ENCODE measurements around the gene MXI1. TPM values are rescaled to one million over a fixed set of nuclear protein-coding genes. Genes with fewer than 3 reads are reported as not detected.

MXI1 gene
- total RNA-seq, 2 donors from 2014 or later = 31.3 to 55.4 TPM

DNA sequence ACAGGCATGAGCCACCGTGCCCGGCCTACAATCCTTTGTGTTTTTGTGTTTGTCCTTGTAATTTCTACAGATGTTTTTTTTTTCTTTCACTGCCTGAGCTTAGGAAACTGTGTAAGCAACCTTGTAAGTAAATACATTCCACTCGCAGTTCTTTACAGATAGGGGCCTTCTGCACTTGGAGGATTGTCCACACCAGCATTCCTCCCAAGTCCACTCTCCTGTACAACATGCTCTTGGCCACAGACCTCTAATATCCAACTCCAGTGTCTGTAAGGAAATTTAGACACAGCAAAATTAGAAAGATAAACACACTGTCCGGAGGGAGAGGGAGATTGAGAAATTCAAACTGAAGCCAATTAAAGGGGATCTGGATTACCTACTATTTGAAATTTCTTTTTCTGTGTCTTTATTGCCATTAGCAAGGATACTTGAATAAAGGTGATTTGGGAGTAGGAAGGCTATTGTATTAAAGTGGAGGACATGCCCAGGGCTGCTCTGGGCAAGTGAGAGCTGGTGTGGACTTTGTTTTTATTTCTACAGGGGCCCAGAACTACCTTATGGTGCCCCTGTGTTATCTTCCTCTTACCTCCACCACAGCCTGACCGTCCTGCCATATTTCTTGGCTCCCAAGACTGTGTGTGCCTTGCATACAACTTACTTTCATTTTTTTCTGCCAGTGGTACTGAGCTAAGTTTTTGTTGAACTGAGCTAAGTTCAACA, 9.7 kb downstream of the MXI1 start:
- no peak overlapping the region for H3K4me3 Mint-ChIP-seq
- TF ChIP-seq, protein P1, sequence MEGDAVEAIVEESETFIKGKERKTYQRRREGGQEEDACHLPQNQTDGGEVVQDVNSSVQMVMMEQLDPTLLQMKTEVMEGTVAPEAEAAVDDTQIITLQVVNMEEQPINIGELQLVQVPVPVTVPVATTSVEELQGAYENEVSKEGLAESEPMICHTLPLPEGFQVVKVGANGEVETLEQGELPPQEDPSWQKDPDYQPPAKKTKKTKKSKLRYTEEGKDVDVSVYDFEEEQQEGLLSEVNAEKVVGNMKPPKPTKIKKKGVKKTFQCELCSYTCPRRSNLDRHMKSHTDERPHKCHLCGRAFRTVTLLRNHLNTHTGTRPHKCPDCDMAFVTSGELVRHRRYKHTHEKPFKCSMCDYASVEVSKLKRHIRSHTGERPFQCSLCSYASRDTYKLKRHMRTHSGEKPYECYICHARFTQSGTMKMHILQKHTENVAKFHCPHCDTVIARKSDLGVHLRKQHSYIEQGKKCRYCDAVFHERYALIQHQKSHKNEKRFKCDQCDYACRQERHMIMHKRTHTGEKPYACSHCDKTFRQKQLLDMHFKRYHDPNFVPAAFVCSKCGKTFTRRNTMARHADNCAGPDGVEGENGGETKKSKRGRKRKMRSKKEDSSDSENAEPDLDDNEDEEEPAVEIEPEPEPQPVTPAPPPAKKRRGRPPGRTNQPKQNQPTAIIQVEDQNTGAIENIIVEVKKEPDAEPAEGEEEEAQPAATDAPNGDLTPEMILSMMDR (conservative IDR thresholded peaks at IDR 0.05) = no peak
- H3K36me3 Mint-ChIP-seq (ENCODE audit: low read depth) = peaks cover 3% of the 10 kb centered on the region
- no peak overlapping the region for H3K27ac Mint-ChIP-seq
- peaks cover 33% of the 10 kb centered on the region for H3K4me1 Mint-ChIP-seq
- Histone ChIP-seq H3K4me3 (ENCODE audit: low read length) (no peak overlapping the region), H3K27me3 (ENCODE audit: control insufficient read depth, insufficient read depth, low read length, poor library complexity, severe bottlenecking) (peaks cover 20% of the 10 kb centered on the region), H3K27ac (ENCODE audit: low read depth, low read length) (no peak overlapping the region), H3K9me3 (ENCODE audit: control insufficient read depth, low read length) (no peaks in the 10 kb centered on the region), H3K9ac (ENCODE audit: extremely low read depth, low read length, poor library complexity, severe bottlenecking) (no peak overlapping the region), H3K4me1 (ENCODE audit: control insufficient read depth, insufficient read depth, low read length) (peaks cover 10% of the 10 kb centered on the region), H3K36me3 (ENCODE audit: control insufficient read depth, insufficient read depth, low read length) (no peaks in the 10 kb centered on the region)
- H3K9me3 Mint-ChIP-seq = no peaks in the 10 kb centered on the region
- 86 to 100% methylated on average over 3 to 5 of the region's 5 CpGs for WGBS, 2 experiments (ENCODE audit: insufficient coverage in 1 of 2, insufficient read length in 1 of 2)
- no peak for DNase-seq
- H3K27me3 Mint-ChIP-seq (ENCODE audit: insufficient read depth) = peaks cover 20% of the 10 kb centered on the region

DNA sequence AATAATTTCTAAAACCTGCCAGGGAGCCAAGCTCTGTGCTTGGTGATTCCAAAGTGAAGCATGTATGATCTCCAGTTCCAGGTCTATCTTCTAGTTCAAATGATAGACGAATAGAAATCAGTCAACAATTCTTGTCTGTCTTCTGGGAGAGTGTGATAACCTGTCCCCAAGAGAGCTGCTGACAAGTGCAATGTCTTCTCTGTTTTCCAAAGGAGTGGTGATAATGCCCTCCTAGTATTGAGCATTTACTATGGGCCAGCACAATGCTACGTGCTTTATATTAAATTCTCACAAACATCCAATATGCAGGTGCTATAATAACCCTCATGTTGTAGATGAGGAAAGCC, 10.2 kb downstream of the MXI1 start:
- 97 to 100% methylated on average over 1 to 2 of the region's 2 CpGs for WGBS, 2 experiments (ENCODE audit: insufficient coverage in 1 of 2, insufficient read length in 1 of 2)
- H3K9me3 ChIP-seq (ENCODE audit: control insufficient read depth, low read length) = no peaks in the 10 kb centered on the region
- Mint-ChIP-seq H3K36me3 (ENCODE audit: low read depth) (peaks cover 3% of the 10 kb centered on the region), H3K9me3 (no peaks in the 10 kb centered on the region), H3K4me1 (peaks cover 32% of the 10 kb centered on the region), H3K27ac (no peak overlapping the region), H3K4me3 (no peak overlapping the region), H3K27me3 (ENCODE audit: insufficient read depth) (peaks cover 15% of the 10 kb centered on the region)
- H3K36me3 ChIP-seq (ENCODE audit: control insufficient read depth, insufficient read depth, low read length) = no peaks in the 10 kb centered on the region
- H3K27ac ChIP-seq (ENCODE audit: low read depth, low read length) = no peak overlapping the region
- TF ChIP-seq, protein P1 (conservative IDR thresholded peaks at IDR 0.05) = no peak
- H3K27me3 ChIP-seq (ENCODE audit: control insufficient read depth, insufficient read depth, low read length, poor library complexity, severe bottlenecking) = peaks cover 14% of the 10 kb centered on the region
- H3K9ac ChIP-seq (ENCODE audit: extremely low read depth, low read length, poor library complexity, severe bottlenecking) = no peak overlapping the region
- DNase-seq = no peak
- peaks cover 6% of the 10 kb centered on the region for H3K4me1 ChIP-seq (ENCODE audit: control insufficient read depth, insufficient read depth, low read length)
- H3K4me3 ChIP-seq (ENCODE audit: low read length) = no peak overlapping the region

DNA sequence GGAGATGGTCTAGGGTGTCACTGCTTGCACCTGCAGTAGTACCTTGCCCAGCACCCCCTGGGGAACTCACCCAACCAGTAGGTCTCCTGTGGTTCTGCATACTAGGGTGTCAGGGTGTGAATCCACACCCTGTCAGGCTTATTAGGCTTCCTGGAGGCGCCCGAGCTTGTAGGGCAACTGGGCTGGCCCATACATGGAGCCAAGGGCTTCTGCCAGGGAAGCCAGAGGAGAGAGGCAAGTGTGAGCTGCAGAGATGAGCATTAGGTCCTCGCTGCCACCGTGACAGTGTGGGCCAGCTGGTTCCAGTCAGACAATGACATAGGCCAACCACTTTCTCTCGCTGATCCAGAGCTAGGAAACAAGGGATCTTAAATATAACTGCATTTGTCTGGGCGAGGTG, 11.2 kb downstream of the MXI1 start:
- Histone ChIP-seq H3K27ac (ENCODE audit: low read depth, low read length) (no peak overlapping the region), H3K27me3 (ENCODE audit: control insufficient read depth, insufficient read depth, low read length, poor library complexity, severe bottlenecking) (peaks cover 4% of the 10 kb centered on the region), H3K4me3 (ENCODE audit: low read length) (no peak overlapping the region), H3K36me3 (ENCODE audit: control insufficient read depth, insufficient read depth, low read length) (no peaks in the 10 kb centered on the region), H3K9ac (ENCODE audit: extremely low read depth, low read length, poor library complexity, severe bottlenecking) (no peak overlapping the region), H3K4me1 (ENCODE audit: control insufficient read depth, insufficient read depth, low read length) (peaks cover 6% of the 10 kb centered on the region), H3K9me3 (ENCODE audit: control insufficient read depth, low read length) (no peaks in the 10 kb centered on the region)
- Mint-ChIP-seq H3K27ac (no peak overlapping the region), H3K4me1 (peaks cover 32% of the 10 kb centered on the region), H3K27me3 (ENCODE audit: insufficient read depth) (peaks cover 5% of the 10 kb centered on the region), H3K36me3 (ENCODE audit: low read depth) (no peaks in the 10 kb centered on the region), H3K9me3 (no peaks in the 10 kb centered on the region), H3K4me3 (no peak overlapping the region)
- TF ChIP-seq, protein P1 (conservative IDR thresholded peaks at IDR 0.05) = no peak
- DNase-seq = no peak
- WGBS, 2 experiments (ENCODE audit: insufficient coverage in 1 of 2, insufficient read length in 1 of 2) = 93 to 100% methylated on average over 4 to 6 of the region's 6 CpGs
